NT2/D1 (cell line): ENCODE measurements around the gene ENTHD1.

Experiments
- SUZ12 ChIP-seq: IDR thresholded peaks from 2 replicates; pipeline ENCODE4 v1.6.1; 2011; ENCODE audit not compliant: insufficient read length, insufficient read depth; ENCODE audit errors: extremely low read depth
- YY1 ChIP-seq: IDR thresholded peaks from 2 replicates; pipeline ENCODE4 v1.6.1; 2011; ENCODE audit not compliant: insufficient read length, insufficient read depth
- ZNF274 ChIP-seq: IDR thresholded peaks from 2 replicates; pipeline ENCODE4 v1.6.1; 2011; ENCODE audit warnings: mild to moderate bottlenecking, low read depth, low read length

- TF ChIP-seq ZNF274 (no peak), YY1 (no peak), SUZ12 (no peak)
Observed at GRCh38 chr22:39703091-39703490, 190.5 kb downstream of the ENTHD1 start.
